GM21423 (cell line): ENCODE measurements around the gene GRIK2.

Experiments
- ATAC-seq: cut with Tn5 transposase; IDR thresholded peaks from one replicate; pipeline ENCODE4 v1.9.1; 2021; ENCODE audit warnings: mild to moderate bottlenecking, moderate library complexity; ENCODE audit not compliant: unreplicated experiment

Gene GRIK2

DNA sequence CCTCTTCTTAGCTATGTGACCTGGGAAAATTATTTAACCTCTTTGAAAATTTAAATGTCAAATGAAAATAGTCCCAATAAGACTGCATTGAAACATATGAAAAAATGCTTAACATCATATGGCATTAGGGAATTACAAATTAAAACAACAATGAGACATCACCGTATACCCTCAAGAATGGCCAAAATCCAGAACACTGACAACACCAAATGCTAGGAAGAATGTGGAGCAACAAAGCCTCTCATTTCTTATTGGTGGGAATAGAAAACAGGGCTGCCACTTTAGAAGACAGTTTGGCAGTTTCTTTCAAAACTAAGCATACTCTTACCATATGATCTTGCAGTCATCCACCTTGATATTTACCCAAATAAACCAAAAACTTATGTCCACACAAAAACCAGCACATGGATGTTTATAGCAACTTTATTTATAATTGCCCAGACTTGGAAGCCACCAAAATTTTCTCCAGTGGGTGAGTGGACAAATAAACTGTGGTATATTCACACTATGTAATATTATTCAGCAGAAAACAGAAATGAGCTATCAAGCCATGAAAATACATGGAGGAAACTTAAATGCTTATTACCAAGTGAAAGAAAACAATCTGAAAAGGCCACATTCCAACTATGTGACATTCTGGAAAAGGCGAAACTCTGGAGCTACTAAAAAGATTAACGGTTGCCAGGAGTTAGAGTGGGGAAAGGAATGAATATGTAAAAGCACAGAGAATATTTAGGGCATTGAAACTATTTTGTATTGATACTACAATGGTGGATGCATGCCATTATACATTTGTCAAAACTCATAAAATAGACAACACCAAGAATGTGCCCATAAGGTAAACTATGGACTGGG, 459.9 kb downstream of the GRIK2 start:
- ATAC-seq: no peak

DNA sequence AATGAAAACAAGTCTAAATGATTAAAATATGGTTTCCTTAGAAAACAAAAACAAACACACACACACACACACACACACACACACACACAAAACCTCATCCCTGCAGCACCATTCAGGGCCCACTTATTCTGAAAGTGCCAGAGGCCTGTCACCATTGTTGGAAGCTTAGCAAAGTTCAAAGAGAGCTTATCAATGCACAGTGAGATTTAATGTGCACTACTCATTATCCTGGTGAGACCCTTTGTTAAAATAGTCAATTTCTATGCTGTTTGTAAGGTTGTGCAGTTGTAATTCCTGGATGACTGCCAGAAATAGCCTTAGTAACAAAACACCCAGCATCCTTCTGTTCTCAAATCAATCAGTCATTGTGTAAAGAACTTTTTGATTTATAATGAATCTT, 482.9 kb downstream of the GRIK2 start:
- ATAC-seq: no peak

DNA sequence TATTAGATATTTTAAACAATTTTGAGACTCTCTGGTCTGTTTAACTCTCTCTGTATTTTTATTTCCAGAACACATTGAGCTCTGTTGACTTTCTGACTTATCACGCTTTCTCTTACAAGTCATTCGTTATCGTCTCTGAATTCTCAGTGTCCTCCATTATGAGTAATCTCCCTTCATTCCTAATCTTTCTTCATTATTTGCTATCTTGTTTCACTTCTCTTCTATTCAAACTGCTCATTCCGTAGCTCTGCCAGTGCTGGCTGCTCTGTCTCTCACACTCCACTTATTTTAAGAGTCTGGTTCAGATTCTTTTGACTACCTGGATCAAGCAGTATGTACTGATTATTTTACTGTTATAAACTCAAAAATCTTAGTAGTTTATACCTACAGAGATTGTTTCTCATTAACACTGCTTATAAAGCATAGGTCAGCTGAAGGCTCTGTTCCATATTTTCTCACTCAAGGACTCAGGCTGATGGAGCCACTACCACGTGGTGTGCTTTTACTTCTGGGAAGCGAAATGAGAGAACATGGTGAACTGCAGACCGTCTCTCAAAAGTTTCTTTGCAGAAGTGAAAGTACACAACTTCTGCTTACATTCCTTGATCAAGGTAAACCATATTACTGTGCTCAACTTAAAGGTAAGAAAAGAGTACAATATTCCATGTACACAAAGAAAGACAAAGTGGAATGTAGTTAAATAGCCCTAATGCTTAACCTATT, 485.2 kb downstream of the GRIK2 start:
- ATAC-seq: no peak

DNA sequence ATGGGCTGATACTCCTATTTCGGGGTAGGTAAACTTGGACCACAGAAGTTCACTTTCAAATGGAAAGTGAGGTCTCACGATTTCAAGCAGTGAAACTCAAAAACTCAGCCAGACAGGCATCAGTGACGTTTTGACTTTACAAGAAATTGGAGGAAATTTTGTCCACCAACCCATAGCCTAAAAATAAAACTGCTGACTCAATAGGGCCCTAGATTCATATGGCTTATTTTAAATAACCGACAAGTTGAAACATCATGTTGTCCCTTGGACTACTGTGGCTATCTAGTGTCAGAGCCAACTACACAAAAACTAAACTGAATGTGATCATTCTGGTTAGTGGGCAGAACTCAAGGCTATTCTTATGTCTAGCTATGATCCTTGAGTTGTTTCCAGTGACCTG, 486.3 kb downstream of the GRIK2 start:
- ATAC-seq: no peak

DNA sequence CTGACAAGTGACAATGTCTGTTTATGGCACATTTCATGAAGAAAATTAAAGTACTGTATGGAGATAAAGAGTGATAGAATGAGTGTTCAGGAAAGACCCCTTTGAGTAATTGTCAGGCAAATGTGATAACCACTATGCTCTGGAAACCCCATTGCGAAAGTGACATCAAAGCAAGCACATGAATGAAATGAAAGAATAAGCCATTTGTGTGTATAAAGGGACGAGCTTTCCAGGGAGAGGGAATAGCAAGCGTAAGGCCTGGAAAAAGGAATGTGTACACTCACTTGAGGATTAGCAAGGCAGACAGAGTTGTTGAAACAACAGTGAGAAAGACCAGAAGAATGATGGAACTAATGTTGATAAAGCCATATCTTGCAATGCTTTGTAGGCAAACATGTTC, 490.0 kb downstream of the GRIK2 start:
- ATAC-seq: no peak

DNA sequence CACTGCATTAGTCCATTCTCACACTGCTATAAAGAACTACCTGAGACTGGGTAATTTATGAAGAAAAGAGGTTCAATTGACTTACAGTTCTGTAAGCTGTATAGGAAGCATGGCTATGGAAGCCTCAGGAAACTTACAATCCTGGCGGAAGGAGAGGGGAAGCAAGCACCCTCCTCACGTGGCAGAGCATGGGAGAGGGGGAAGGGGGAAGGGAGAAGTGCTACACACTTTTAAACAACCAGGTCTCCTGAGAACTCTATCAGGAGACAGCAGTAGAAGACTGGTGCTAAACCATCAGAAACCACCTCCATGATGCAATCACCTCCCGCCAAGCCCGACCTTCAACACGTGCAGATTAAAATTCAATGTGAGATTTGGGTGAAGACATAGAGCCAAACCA, 494.0 kb downstream of the GRIK2 start:
- ATAC-seq: no peak

DNA sequence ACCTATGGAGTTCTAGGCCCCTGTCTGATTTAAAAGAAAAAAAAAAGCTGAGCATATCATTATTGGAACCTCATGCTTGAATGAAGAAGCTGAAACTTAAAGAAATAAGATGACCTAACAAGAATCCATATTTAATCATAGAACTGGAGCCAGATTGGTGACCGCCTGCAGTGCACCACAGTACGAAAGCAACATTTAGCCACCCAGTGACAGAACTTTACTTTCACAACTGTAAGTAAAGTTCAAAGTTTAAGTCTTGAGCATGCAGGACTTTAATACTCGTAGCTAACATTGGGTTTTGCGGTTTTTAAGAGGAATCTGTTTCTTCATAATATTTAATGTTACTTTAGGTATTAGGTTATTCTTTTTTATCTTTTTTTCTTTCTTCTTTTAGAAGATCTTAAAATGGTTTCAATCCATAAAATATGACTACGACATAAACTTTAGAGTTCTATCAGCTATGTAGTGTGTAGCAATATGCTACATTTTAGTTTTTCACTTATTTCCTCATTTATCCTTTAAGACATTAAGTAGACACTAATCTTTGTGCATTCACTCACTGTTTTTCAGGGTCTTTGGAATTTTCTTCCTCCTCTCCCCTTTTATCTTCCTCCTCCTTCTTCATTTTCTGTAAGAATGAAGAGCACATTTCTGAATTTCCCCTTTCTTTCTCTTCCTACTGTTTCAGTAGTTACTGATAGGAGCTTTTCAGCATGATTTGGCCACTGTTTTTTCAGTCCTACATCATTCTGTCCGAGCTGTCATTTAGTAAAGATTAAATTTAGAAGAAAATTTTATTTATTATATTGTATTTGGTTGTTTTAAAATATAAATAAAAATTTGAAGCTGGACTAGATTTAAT, 514.1 kb downstream of the GRIK2 start:
- no peak for ATAC-seq

DNA sequence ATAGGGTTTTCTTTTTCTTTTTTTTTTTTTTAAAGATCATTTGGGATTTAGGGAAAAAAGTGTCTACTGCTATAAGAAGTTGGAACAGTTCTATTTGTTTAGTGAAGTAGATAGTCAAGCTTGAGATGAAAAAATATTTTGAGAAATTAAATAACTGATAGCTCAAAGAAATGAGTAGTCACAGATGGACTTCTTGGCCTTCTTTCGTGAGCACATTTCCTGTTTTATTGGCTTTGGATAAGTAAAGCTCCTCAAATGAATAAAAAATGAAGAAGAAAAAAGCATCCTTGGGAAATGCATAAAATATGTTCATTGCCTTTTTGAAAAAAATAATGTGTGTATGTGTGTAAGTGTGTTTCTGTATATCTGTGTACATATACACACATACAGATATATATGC, 515.9 kb downstream of the GRIK2 start:
- no peak for ATAC-seq

DNA sequence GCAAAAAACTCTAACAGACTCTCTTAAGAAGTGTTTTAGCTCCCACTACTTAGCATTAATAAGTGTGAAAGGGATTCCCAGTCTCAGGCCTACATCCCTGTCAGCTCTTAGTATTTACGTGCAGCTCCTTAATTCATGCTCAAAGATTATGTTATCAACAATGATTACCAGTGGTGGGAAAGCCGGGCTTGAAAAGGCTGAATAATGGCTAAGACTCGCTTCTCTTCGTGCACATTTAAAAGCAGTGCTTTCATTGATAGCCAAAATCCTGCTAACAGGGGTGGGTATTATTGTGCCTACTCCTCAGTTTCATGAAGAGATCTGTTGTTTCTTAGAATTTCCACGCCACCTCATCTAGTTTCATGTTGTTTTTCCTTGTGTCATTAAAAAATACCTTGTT, 518.8 kb downstream of the GRIK2 start:
- no peak for ATAC-seq

DNA sequence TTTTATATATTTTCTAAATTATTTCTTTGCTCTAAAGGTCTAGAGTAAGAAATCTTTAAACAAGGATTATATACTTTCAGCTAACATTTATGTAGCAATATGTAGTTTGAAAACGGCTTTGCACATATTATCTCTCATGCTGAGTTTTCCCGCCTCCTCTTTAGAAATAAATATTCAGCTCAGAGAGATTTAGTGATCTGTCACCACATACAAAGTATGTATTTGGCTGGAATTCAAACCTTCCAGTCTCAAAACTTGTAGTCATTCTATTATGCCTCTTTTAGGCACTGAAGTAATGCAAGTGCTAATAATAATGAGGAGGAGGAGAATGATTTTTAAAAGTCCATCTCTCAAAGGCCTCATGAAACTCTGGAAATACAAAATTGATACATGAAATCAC, 525.0 kb downstream of the GRIK2 start:
- no peak for ATAC-seq

DNA sequence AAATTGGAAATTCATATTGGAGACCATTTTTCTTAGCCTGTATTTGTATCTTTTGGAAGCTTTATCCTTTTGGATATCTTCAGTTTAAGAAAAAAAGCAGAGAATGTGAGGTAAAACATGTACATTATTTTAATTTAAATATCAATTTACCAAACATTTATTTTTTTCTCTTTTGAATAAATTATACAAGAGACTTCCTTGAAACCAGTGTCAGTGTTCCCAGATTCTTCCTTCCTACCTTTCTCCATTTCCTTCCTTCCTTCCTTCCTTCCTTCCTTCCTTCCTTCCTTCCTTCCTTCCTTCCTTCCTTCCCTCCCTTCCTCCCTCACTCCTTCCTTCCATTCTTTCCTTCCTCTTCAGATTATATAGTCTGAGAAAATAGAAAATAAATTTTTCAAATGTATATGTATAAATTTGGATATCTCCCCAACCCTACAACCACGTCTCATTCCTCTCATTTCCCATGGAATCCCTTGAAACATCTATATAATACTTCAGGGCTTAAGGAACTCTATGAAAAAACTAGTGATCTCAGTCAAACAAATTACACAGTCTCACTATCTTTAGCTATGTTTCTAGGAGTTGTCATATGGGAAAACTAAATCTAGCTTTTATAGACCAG, 528.4 kb downstream of the GRIK2 start:
- ATAC-seq: no peak

DNA sequence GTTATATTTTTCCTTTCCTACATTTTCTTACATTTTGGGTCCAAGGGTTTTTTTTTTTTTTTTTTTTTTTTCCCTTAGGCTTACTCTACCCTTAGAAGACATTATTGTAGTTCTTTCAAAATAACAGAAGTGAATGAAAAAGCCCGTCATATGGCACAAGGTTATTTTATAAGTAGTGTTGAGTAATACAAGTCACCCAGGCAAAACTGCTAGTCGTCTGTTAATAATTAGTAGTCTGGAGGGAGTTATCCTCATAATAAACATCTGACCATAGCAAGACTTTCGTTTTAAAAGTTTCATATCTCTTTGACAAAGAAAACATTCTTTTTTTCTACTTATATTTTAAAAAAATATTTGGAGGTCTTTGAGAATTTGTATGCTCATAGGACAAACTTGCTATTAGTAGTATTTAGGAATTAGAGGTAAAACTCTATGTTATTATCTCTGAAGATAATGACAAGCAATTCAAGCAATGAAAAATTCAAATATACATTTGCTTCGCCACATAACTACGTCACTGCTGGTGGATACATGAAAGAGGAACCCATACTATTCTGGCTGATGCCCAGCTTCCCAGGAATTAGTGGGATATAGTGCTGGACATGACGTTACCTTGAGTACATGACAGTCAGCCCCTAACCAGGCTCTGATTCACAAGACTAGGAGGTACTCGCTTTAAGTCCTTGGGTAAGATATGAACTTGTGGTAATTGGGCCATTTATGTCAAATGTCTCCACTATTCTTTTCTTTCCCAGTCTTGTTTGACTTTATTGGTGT, 532.8 kb downstream of the GRIK2 start:
- ATAC-seq: no peak

DNA sequence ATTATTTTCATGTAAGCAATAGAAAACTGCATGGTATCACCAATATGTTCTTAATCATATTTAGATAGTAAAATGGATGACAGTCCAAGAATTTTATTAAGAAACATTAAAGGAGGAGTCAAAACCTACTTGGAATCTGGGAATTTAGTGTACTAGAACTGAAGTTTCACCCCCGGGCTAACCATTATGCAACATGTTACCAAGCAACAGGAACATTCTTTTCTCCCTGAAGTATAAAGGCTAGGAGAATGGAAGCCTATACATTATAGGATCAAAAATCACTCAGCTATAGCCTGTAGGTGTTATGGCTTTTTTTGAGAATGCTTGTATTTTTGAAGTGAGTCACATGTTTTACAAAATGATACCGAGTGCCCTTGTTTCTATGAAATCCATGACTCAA, 538.3 kb downstream of the GRIK2 start:
- ATAC-seq: no peak

DNA sequence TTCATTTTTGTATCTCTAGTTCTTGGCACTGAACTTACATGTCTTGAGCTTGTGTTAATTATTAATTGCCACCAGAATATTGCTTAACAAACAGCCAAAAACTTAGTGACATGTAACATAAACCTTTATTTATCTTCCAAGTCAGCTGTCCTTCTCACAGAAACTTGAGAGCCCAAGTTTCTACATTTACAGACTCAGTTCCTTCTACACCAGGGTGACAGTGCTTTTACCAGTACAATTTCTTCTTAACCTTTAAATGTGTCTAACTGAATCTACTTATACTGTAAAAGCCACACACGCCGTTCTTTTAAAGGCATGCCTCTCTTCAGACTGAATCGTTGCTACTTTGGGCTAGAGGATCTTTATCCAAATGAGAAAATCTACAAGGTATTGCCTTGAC, 539.2 kb downstream of the GRIK2 start:
- no peak for ATAC-seq

DNA sequence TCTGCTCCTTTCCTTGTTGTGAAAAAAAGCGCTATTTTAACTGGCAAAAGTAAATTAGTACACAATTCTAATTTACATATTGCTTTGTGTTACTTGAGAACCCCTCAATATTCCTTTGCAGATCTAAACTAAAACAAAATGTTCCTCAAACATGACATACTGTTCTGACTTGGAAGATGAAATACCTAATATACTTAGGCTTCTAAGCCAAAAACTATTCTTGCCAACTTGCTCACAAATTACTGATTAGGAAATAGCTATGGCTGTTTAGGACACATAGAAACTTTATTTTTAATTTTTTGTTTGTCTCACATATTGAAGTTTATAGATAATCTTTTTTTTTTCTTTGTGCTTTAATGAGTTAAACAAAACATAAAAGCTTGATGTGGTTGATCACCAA, 542.2 kb downstream of the GRIK2 start:
- no peak for ATAC-seq

DNA sequence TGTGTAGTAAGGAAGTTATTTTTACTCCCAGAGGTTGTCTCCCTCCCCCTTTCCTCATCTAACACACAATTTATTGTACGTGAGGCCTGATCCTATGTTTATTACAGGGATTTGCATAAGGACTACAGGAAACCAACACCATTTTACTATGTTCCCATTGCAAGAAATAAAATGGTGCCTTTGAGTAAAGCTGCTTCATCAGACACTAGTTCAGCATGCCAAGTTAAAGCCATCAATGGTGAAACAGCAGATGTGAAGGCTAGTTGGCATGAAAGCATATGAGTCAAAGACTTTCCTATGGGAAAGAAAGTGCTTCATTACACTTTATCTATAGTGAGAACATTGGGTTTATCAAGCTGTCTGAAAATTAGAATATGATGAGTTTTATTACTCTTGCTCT, 543.0 kb downstream of the GRIK2 start:
- ATAC-seq: no peak

DNA sequence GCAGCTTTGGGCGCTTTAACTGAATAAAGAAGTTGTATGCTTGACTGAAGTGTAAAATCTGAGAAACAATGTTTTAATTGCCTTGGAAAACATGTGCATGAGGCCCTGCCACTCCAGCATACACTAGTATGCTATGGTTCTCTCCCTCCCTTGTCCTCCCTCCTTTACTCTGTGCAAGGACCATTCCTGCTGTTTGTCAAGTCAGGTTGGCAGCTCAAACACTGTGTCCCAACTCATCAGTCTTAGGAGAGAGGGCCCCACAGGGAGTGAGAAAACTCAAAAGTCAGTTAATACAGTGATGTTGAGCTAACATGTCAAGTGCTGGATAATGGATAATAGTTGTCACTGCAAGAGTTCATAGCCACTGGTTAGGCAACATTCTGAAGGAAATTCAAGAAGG, 543.6 kb downstream of the GRIK2 start:
- no peak for ATAC-seq

DNA sequence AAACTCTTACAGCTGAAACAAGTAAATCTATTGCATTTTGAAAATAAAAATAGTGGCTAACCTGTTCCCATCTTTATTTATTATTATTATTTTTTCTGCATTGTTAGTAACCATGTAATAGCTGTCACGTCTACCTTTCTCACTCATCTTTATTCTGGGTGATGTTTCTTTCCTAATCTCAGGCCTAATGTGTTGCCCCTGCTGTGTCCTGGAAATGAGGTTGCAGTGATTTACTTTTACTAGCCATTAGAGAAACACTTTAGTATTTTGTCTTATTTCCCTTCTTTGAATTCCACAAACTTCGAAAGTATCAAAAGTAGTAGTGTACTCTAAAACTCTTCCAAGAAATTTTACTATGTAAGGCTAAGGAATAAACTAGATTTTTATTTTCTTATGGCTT, 546.9 kb downstream of the GRIK2 start:
- ATAC-seq: no peak

DNA sequence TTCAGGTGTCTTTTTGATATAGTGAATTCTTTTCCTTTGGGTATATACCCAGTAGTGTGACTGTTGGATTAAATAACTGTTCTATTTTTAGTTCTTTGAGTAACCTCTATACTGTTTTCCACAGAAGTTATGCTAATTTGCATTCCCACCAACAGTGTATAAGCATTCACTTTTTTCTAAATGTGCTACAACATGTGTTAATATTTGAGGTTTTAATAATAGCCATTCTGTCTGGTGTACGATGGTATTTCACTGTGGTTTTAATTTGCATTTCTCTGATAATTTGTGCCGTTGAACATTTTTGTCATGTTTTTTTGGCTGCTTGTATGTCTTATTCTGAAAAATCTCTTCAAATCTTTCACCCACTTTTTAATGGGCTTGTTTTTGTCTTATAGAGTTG, 563.5 kb downstream of the GRIK2 start:
- no peak for ATAC-seq

DNA sequence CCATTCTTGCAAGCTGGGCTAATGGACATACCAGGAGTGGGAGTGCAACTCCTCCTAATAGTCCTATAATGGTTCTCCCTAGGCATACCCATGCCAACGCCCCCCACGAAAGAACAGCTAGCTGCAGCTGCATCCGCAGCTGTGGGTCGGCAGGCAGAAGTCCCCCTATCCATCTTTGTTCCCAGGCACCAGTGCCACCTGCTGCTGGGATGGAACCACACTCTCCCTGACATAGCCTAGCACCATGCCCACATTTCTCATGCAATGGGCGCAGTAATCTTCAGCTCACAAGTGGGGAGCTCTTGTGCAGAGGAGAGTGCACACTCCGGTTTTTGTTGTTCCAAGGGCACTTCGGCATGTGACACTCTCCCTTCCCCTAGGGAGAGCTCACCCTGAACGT, 567.8 kb downstream of the GRIK2 start:
- ATAC-seq: no peak
